Peyer's patch (tissue), 4 donors: ENCODE measurements around the gene PRR33. TPM values are rescaled to one million over a fixed set of nuclear protein-coding genes. Genes with fewer than 3 reads are reported as not detected.
A peak's percentile ranks its signal among the peaks of the same experiment; 100 is the strongest.
"Not testable (repeated sequence)": the region's sequence is repeated elsewhere in the genome, so short reads cannot be mapped to it uniquely, and the experiment has no call there.

Experiments
- DNase-seq, 3 donors: peaks; one replicate each; pipeline ENCODE4 v3.0.0-alpha.2; 2017 to 2019
- H3K27ac ChIP-seq, 4 donors: fragments of 200-600 bp; sonication (generic); one replicate each; pipeline ENCODE4 v1.5.1; 2016 to 2019
- H3K27me3 ChIP-seq, 2 donors: fragments of 200-600 bp; sonication (generic); one replicate each; pipeline ENCODE4 v1.5.1; 2019
- H3K36me3 ChIP-seq, 3 donors: fragments of 200-600 bp; sonication (generic); one replicate each; pipeline ENCODE4 v1.5.1; 2016 to 2019
- H3K4me1 ChIP-seq, 4 donors: fragments of 200-600 bp; sonication (generic); one replicate each; pipeline ENCODE4 v1.5.1; 2016 to 2019
- H3K4me3 ChIP-seq, 4 donors: fragments of 200-600 bp; sonication (generic); 1 replicate in 3 of 4; 2 replicates in 1 of 4; pipeline ENCODE4 v1.5.1; 2016 to 2019; ENCODE audit warnings: mild to moderate bottlenecking in 1 of 4
- H3K9me3 ChIP-seq, 4 donors: fragments of 200-600 bp; sonication (generic); one replicate each; pipeline ENCODE4 v1.5.1; 2016 to 2019; ENCODE audit warnings: mild to moderate bottlenecking in 1 of 4
- CTCF ChIP-seq, 6 experiments: fragments of 450-650 bp in 4 of 6; fragments of 200-600 bp in 2 of 6; sonication (generic) in 1 of 6; IDR thresholded peaks; one replicate each; pipeline ENCODE4 v1.5.1; 2017 to 2019; ENCODE audit warnings: antibody characterized with exemption in 6 of 6, mild to moderate bottlenecking in 3 of 6, moderate library complexity in 1 of 6
- POLR2A ChIP-seq, 2 donors: fragments of 450-650 bp; IDR thresholded peaks; one replicate each; pipeline ENCODE4 v1.5.1; 2017; ENCODE audit warnings: antibody characterized with exemption in 2 of 2, mild to moderate bottlenecking in 2 of 2, moderate library complexity in 2 of 2
- total RNA-seq, 4 donors: library from RNA; depleted of rRNA; stranded (reverse); fragments of >200 nt; gene quantifications; one replicate each; pipeline ENCODE4 v1.1.0, GENCODE V29; 2016

The PRR33 gene
- total RNA-seq, 4 donors from 2014 or later: not detected

- H3K4me1 ChIP-seq: peaks cover 0 to 35% (median 19%) of the 10 kb centered on the region in 4 donors
- peak; percentile 35 to 73 (median 65) for DNase-seq
- H3K36me3 ChIP-seq: no peaks in the 10 kb centered on the region
- H3K9me3 ChIP-seq: no peaks in the 10 kb centered on the region
- H3K27ac ChIP-seq: peak overlapping the region; percentile 55 to 77 (median 66)
- H3K4me3 ChIP-seq: no peak overlapping the region
- peak in 5 of 6 experiments; percentile 17 to 53 (median 41) for TF ChIP-seq CTCF (IDR thresholded peaks at IDR 0.05)
- no peak for TF ChIP-seq POLR2A (IDR thresholded peaks at IDR 0.05)
- H3K27me3 ChIP-seq: no peaks in the 10 kb centered on the region
Observed at GRCh38 chr11:1876361-1877063, 15.2 kb downstream of the PRR33 start.

GRCh38 chr11:1875851-1876301, 15.8 kb downstream of the PRR33 start:
- not testable (repeated sequence) for DNase-seq, H3K36me3 ChIP-seq, H3K27me3 ChIP-seq, H3K4me3 ChIP-seq, H3K9me3 ChIP-seq
- H3K4me1 ChIP-seq: peaks cover 0 to 34% (median 15%) of the 10 kb centered on the region in 4 donors
- H3K27ac ChIP-seq: peak overlapping the region; percentile 55 to 77 (median 66)

GRCh38 chr11:1875093-1875850, 16.4 kb downstream of the PRR33 start:
- TF ChIP-seq POLR2A (IDR thresholded peaks at IDR 0.05) (no peak), CTCF (IDR thresholded peaks at IDR 0.05) (no peak)
- Histone ChIP-seq H3K9me3 (no peaks in the 10 kb centered on the region), H3K36me3 (no peaks in the 10 kb centered on the region), H3K4me1 (peaks cover 0 to 38% (median 18%) of the 10 kb centered on the region in 4 donors), H3K4me3 (no peak overlapping the region), H3K27ac (peak overlapping the region in 3 of 4 donors; percentile 38 to 77 (median 49)), H3K27me3 (no peaks in the 10 kb centered on the region)
- peak in 1 of 3 donors; percentile 47 for DNase-seq

GRCh38 chr11:1874441-1875092, 17.1 kb downstream of the PRR33 start:
- peaks cover 0 to 38% (median 19%) of the 10 kb centered on the region in 4 donors for H3K4me1 ChIP-seq
- not testable (repeated sequence) for H3K4me3 ChIP-seq, H3K27me3 ChIP-seq, H3K36me3 ChIP-seq, H3K9me3 ChIP-seq
- peak overlapping the region; percentile 36 to 77 (median 44) for H3K27ac ChIP-seq
- peak in 1 of 3 donors; percentile 34 for DNase-seq

GRCh38 chr11:1873813-1874150, 17.9 kb downstream of the PRR33 start:
- H3K27me3 ChIP-seq, H3K9me3 ChIP-seq, H3K4me3 ChIP-seq, H3K36me3 ChIP-seq: not testable (repeated sequence)
- peak in 1 of 3 donors; percentile 30 for DNase-seq
- H3K27ac ChIP-seq: peak overlapping the region in 2 of 4 donors; percentile 8 to 19
- peaks cover 0 to 41% (median 20%) of the 10 kb centered on the region in 4 donors for H3K4me1 ChIP-seq

GRCh38 chr11:1873048-1873812, 18.5 kb downstream of the PRR33 start:
- no peak overlapping the region for H3K4me3 ChIP-seq
- H3K27me3 ChIP-seq: no peaks in the 10 kb centered on the region
- peaks cover 0 to 46% (median 21%) of the 10 kb centered on the region in 4 donors for H3K4me1 ChIP-seq
- H3K27ac ChIP-seq: peak overlapping the region in 3 of 4 donors; percentile 8 to 60 (median 42)
- DNase-seq: peak in 1 of 3 donors; percentile 42
- no peaks in the 10 kb centered on the region for H3K9me3 ChIP-seq
- H3K36me3 ChIP-seq: no peaks in the 10 kb centered on the region
- TF ChIP-seq CTCF (IDR thresholded peaks at IDR 0.05): no peak
- TF ChIP-seq POLR2A (IDR thresholded peaks at IDR 0.05): no peak
